AG10803 (cell line): ENCODE results near the gene NEK6.

Experiments
- DNase-seq: peaks from one replicate; pipeline ENCODE4 v3.0.0; 2010; ENCODE audit warnings: low read depth
- H3K4me3 ChIP-seq: 2 replicates; pipeline ENCODE4 v1.5.1; 2011; ENCODE audit warnings: mild to moderate bottlenecking, low read length, control low read depth
- TF ChIP-seq, protein P1 (sequence below): conservative IDR thresholded peaks from 2 replicates; pipeline ENCODE4 v1.5.1; 2011; ENCODE audit warnings: mild to moderate bottlenecking, low read length, control low read depth, inconsistent platforms

NEK6 gene

DNA sequence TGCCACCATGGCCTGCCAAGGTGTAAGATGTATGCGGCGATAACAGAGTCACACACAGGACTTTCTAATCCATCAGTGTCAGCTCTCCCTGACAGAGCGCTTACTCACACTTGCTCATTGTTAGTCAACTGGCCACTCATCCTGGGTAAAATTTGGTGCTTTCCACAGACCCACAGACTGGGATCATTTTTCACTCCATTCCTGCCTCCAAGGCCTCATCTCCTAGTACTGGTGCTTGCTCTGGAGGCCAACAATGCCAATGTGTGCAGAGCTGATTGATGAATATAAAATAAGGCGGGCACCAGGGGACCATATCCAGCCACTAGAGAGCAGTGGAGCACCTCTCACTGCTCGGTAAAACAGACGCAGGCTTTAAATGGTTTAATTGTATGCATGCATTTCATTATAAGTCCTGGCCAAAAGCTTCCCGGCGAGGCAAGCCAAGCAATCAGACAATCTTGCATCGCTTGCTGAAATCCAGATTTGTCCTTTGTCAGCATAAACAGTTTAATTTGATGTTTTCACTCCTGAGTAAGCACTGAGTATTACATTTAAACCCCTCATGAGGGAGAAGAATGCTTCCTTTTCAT lies 135.2 kb downstream of the NEK6 start:
- TF ChIP-seq, protein P1, sequence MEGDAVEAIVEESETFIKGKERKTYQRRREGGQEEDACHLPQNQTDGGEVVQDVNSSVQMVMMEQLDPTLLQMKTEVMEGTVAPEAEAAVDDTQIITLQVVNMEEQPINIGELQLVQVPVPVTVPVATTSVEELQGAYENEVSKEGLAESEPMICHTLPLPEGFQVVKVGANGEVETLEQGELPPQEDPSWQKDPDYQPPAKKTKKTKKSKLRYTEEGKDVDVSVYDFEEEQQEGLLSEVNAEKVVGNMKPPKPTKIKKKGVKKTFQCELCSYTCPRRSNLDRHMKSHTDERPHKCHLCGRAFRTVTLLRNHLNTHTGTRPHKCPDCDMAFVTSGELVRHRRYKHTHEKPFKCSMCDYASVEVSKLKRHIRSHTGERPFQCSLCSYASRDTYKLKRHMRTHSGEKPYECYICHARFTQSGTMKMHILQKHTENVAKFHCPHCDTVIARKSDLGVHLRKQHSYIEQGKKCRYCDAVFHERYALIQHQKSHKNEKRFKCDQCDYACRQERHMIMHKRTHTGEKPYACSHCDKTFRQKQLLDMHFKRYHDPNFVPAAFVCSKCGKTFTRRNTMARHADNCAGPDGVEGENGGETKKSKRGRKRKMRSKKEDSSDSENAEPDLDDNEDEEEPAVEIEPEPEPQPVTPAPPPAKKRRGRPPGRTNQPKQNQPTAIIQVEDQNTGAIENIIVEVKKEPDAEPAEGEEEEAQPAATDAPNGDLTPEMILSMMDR, result peak; percentile 60
- no peak overlapping the region for H3K4me3 ChIP-seq

DNA sequence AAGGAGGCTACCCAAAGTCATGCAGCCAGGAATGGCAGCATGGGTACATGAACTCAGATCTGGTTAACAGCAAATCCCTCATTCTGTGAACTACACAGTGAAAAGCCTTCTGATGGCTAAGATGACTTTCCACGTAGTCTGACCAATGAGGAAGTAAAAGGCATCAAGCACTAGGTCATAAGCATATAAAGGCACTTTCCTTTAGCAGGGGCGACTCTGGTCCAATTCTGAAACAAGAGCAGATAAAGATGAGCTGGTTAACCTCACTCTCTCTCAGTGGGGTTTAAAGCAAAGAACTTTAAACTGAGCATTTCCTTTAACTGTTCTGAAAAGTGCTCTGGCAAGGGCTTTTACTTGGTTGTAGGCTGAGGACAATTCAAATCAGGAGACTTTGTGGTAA lies 136.4 kb downstream of the NEK6 start:
- no peak for DNase-seq
- H3K4me3 ChIP-seq, result no peak overlapping the region
- TF ChIP-seq, protein P1, result no peak

More for the DNA sequence above, 135.2 kb downstream of the NEK6 start:
- peak; percentile 83 for DNase-seq

DNA sequence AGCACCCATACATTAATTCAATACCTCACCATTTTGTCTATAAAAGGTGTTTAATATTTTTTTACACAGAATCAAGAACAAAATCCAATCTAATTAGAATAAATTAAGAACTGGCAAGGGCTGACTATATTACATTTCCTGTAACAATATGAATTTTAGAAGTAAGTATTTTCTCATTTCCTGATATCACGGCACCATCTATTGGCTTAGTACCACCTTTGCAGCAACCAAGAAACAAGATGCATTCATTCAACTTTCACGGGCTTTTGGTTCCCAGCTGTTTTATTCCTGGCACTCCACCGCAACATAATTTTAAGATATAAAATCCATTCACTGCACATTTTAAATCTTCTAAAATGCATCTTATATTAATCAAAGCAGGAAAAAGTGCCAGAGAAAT lies 136.8 kb downstream of the NEK6 start:
- no peak overlapping the region for H3K4me3 ChIP-seq
- no peak for DNase-seq
- TF ChIP-seq, protein P1, result peak; percentile 45

DNA sequence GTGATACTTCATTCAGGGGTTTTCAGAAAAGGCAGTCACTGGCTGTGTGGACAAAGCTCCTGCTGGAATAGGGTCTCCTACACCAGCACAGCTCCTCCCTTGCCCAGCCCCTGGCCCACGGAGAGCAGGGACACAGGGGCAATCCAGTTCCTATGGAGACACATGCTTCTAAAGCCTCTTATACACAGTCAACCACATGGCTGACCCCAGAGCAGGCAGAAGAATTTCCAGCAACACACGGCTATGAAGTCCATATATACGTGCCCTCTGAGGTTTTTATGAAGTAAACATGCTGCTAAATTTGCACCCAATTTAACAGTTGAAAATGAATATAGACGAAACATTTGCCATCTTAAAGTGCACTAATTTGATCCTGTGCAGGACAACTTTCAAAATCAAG lies 138.1 kb downstream of the NEK6 start:
- H3K4me3 ChIP-seq, result no peak overlapping the region
- no peak for DNase-seq
- TF ChIP-seq, protein P1, result no peak

DNA sequence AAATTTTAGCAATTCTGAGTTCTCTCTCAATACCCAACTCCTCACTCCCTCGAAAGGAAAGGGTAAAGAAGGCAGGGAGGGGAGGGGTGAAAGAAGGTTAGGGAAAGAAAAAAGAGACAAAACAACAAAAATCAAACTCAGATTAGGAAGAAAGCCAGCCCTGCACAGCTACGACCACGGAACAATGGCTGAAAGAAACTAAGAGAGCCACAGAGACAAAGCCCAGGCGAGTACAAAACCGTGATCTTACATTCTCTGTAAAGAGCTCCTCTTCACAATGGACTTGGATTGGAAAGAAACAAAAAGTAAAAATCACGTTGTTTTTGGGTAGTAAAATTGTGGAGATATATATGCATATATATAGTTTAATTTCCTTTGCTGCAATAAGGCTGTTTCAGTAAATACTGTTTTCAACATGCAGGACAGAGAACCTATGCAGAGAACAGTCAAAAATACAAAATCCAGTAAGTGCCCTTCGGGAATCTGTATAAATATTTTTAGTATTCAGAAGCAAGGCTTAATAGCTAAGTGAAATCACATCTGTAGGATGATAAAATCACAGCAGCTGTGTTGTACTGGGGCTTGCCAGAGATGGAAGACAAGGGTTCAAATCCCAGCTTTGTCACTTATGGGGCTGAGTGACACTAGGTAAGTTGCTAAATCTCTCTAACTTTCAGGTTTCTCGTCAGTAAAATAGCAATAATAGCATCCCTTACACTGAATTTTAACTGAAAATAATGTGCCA lies 140.6 kb downstream of the NEK6 start:
- DNase-seq, result no peak
- H3K4me3 ChIP-seq, result no peak overlapping the region
- TF ChIP-seq, protein P1, result no peak

DNA sequence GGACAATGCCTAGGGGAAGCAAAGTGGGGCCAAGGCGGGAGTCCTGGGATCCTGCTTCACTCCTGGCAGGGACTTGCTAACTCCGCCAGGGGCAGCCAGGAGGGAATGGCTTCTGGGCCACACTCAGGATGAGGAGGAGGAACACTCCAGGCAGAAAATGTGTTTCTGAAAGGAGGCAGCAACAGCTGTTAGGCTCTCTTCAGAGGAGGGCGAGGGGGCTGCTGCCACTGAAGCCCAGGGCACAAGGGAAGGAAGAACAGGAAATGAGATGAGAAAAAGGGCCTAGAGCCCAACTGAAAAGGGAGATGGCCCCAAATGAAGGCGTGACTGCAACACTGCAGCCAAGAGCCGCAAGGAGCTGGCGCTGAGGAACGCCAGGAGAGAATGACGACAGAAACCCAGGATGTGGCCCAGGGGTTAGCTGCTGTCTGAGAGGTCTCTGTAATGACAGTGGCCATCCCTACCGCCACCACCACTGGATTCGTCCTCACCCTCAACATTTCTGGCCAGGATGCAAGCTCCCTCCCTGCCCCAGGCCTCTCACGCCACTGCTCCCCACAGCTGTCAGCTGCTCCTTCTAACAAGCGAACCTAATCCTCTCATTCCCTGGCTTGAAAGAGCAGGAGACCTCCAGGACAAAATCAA lies 141.7 kb downstream of the NEK6 start:
- DNase-seq, result peak; percentile 75
- peak overlapping the region; percentile 10 for H3K4me3 ChIP-seq
- TF ChIP-seq, protein P1, result peak; percentile 32
